Activated T-helper 2 cell treated with anti-CD3 and anti-CD28 coated beads, Interferon-gamma antibody, Interleukin-2, Interleukin-4, amounts not matched to agents 10 μg/mL and 5 μg/mL and 100 μg/mL, durations not matched to agents 14 hours and 24 hours and 36 hours (primary cell): ENCODE results near the gene CDKN1C. TPM values are rescaled to one million over a fixed set of nuclear protein-coding genes. Genes with fewer than 3 reads are reported as not detected.

Experiments used
- DNase-seq: peaks from one replicate; pipeline ENCODE4 v3.0.0; 2021; ENCODE audit warnings: low spot score
- H3K27ac Mint-ChIP-seq: one replicate; pipeline ENCODE4 v1.8.0; 2021; ENCODE audit warnings: mixed read lengths
- H3K27me3 Mint-ChIP-seq: one replicate; pipeline ENCODE4 v1.8.0; 2021; ENCODE audit warnings: low read depth, mixed read lengths
- H3K36me3 Mint-ChIP-seq: one replicate; pipeline ENCODE4 v1.8.0; 2021; ENCODE audit warnings: low read depth, mixed read lengths
- H3K4me1 Mint-ChIP-seq: one replicate; pipeline ENCODE4 v1.8.0; 2021; ENCODE audit warnings: low read depth, mixed read lengths
- H3K4me3 Mint-ChIP-seq: one replicate; pipeline ENCODE4 v1.8.0; 2021; ENCODE audit warnings: low read depth, mild to moderate bottlenecking, moderate library complexity, mixed read lengths
- H3K9me3 Mint-ChIP-seq: one replicate; pipeline ENCODE4 v1.8.0; 2021; ENCODE audit warnings: mixed read lengths
- intact Hi-C: fragments of 100-400 bp; cut with micrococcal nuclease; formaldehyde crosslinking; loops from one replicate; pipeline ENCODE4 v1.15.1; 2023
- total RNA-seq: library from RNA; stranded (reverse); gene quantifications from 2 replicates; pipeline ENCODE4 v1.2.3, GENCODE V29; 2022

CDKN1C gene
- total RNA-seq, 1 donor from 2014 or later: 1.7 TPM

DNA sequence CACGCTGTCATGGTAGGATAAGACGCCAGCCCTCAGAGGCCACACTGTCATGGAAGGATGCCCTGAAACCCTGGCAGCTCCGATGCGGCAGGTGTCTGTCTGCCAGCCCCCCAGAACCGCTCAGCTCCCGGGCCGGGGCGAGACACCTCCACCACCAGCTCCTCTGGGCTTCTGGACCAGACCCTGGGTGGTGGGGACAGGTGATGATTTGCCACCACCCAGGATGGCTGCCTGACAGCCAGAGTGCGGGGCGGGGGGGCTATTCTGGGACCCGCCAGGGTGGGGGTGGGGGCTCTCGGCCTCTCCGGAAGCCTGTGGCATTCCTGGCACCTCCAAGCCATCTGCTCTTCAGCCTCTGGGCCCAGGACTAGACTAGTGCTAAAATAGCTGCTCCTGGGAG, 34.3 kb upstream of the CDKN1C start:
- Mint-ChIP-seq H3K9me3 (no peaks in the 10 kb centered on the region), H3K36me3 (no peaks in the 10 kb centered on the region), H3K4me3 (no peak overlapping the region), H3K4me1 (no peaks in the 10 kb centered on the region), H3K27me3 (no peaks in the 10 kb centered on the region), H3K27ac (no peak overlapping the region)
- intact Hi-C loops: no loop called here
- DNase-seq: no peak

GRCh38 chr11:2919188-2919587, 33.6 kb upstream of the CDKN1C start:
- H3K4me3 Mint-ChIP-seq: no peak overlapping the region
- H3K36me3 Mint-ChIP-seq: no peaks in the 10 kb centered on the region
- no peaks in the 10 kb centered on the region for H3K4me1 Mint-ChIP-seq
- H3K27me3 Mint-ChIP-seq: no peaks in the 10 kb centered on the region
- H3K9me3 Mint-ChIP-seq: no peaks in the 10 kb centered on the region
- peak overlapping the region; percentile 59 for H3K27ac Mint-ChIP-seq
- intact Hi-C loops: no loop called here
- DNase-seq: no peak

DNA sequence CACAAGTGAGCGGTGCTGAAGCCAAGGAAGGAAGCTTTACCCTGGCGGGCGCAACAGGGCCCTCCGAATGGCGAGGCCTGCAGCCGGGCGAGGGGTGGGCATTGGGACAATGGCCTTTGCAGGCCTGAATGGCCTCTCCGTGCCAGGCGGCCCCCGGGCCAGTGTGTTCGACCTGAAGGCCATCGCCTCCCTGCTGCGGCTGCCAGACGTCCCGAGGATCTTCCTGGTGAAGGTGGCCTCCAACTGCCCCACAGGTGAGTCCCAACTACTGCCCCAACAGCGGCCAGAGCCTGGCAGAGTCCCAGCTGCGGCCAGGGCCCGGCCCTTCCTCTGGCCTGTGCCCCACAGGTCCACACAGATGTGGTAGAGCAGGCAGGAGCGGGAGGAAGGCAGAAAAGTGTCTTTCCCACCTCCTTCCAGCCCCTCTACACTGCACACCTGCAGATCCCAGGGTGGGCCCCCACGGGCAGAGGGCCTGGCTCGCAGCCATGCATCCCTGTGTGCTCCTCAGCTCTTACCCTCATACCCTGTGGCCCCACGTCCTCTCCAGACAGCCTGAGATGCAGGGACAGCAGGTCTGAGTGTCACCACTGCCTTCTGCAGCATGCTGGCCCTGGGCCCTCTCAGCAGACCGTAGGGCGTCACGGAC, 32.4 kb upstream of the CDKN1C start:
- DNase-seq: no peak
- no peaks in the 10 kb centered on the region for H3K4me1 Mint-ChIP-seq
- no peak overlapping the region for H3K27ac Mint-ChIP-seq
- H3K9me3 Mint-ChIP-seq: no peaks in the 10 kb centered on the region
- no peak overlapping the region for H3K4me3 Mint-ChIP-seq
- no peaks in the 10 kb centered on the region for H3K36me3 Mint-ChIP-seq
- no peaks in the 10 kb centered on the region for H3K27me3 Mint-ChIP-seq
- intact Hi-C loops: no loop called here

- Mint-ChIP-seq H3K27me3 (no peaks in the 10 kb centered on the region), H3K36me3 (no peaks in the 10 kb centered on the region), H3K9me3 (no peaks in the 10 kb centered on the region), H3K4me3 (no peak overlapping the region), H3K27ac (no peak overlapping the region), H3K4me1 (no peaks in the 10 kb centered on the region)
- no peak for DNase-seq
- intact Hi-C loops: no loop called here
Measured at GRCh38 chr11:2916892-2917645, 31.5 kb upstream of the CDKN1C start.

- intact Hi-C loops: no loop called here
- no peaks in the 10 kb centered on the region for H3K9me3 Mint-ChIP-seq
- H3K36me3 Mint-ChIP-seq: no peaks in the 10 kb centered on the region
- H3K4me1 Mint-ChIP-seq: no peaks in the 10 kb centered on the region
- DNase-seq: no peak
- no peaks in the 10 kb centered on the region for H3K27me3 Mint-ChIP-seq
- no peak overlapping the region for H3K4me3 Mint-ChIP-seq
- H3K27ac Mint-ChIP-seq: no peak overlapping the region
Measured at GRCh38 chr11:2916114-2916891, 30.7 kb upstream of the CDKN1C start.

GRCh38 chr11:2915473-2915872, 29.9 kb upstream of the CDKN1C start:
- intact Hi-C loops: no loop called here
- no peak overlapping the region for H3K4me3 Mint-ChIP-seq
- no peak overlapping the region for H3K27ac Mint-ChIP-seq
- H3K27me3 Mint-ChIP-seq: no peaks in the 10 kb centered on the region
- no peaks in the 10 kb centered on the region for H3K4me1 Mint-ChIP-seq
- H3K36me3 Mint-ChIP-seq: no peaks in the 10 kb centered on the region
- no peaks in the 10 kb centered on the region for H3K9me3 Mint-ChIP-seq
- DNase-seq: no peak

DNA sequence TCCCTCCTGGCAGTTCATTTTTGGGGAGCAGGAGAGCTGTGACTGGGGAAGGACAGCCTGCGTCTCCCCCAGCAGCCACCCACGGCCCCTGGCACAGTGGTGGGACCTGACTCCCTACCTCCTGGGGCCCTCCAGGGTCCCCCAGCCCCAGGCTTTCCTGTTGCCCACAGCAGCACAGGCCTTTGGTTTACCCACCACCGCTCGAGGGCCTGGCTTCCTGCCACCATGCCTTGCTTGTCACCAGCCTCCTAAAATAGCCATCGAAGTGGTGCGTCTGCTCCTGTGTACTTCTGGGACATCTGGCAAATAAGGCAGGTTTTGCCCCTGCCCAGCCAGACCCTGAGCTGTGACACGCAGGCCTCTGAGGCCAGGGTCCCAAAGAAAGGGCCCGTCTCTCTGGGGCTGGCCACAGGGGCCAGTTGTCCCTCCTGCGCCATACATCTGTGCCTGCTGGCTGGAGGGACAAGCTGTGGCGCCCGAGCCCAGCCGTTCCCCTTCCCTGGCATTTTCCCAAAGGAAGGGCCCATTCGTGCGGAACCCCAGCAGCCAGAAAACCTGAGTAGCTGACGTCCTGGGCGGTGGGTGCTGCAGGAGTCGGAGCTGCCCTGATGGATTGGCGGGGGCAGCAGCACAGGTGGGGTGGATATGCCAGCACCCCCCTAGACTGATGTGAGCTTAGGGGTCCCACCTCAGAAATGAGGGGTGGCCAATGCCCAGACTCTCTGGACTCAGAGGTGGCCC, 29.1 kb upstream of the CDKN1C start:
- H3K4me3 Mint-ChIP-seq: no peak overlapping the region
- no peaks in the 10 kb centered on the region for H3K9me3 Mint-ChIP-seq
- no peak for DNase-seq
- intact Hi-C loops: no loop called here
- no peak overlapping the region for H3K27ac Mint-ChIP-seq
- H3K27me3 Mint-ChIP-seq: no peaks in the 10 kb centered on the region
- no peaks in the 10 kb centered on the region for H3K36me3 Mint-ChIP-seq
- H3K4me1 Mint-ChIP-seq: no peaks in the 10 kb centered on the region

GRCh38 chr11:2913776-2914175, 28.2 kb upstream of the CDKN1C start:
- Mint-ChIP-seq H3K27ac (no peak overlapping the region), H3K9me3 (no peaks in the 10 kb centered on the region), H3K4me1 (no peaks in the 10 kb centered on the region), H3K27me3 (no peaks in the 10 kb centered on the region), H3K4me3 (no peak overlapping the region), H3K36me3 (no peaks in the 10 kb centered on the region)
- intact Hi-C loops: no loop called here
- no peak for DNase-seq

- Mint-ChIP-seq H3K27me3 (no peaks in the 10 kb centered on the region), H3K4me1 (no peaks in the 10 kb centered on the region), H3K9me3 (no peaks in the 10 kb centered on the region), H3K27ac (no peak overlapping the region), H3K4me3 (no peak overlapping the region), H3K36me3 (no peaks in the 10 kb centered on the region)
- intact Hi-C loops: no loop called here
- DNase-seq: no peak
Measured at GRCh38 chr11:2913019-2913431, 27.4 kb upstream of the CDKN1C start.

DNA sequence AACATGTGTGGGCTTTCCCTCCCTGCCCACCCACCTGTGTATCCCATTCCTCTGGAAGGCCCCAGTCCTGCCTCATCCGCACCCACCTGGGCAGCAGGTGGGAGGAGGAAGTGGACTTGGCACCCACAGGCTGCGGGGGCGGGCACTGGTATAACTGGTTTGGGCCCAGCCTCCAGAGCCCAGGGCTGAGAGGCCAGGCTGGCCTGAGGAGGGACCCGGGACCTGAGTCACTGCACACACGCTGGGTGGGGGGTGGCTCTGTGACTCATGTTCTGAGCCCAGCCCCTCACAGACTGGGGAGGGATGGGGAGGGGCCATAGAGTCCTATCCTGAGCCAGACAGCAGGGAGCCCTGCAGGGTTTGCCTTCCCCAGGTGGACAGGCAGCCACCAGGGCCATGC, 26.9 kb upstream of the CDKN1C start:
- no peaks in the 10 kb centered on the region for H3K27me3 Mint-ChIP-seq
- intact Hi-C loops: no loop called here
- H3K4me1 Mint-ChIP-seq: no peaks in the 10 kb centered on the region
- H3K4me3 Mint-ChIP-seq: no peak overlapping the region
- no peaks in the 10 kb centered on the region for H3K36me3 Mint-ChIP-seq
- H3K27ac Mint-ChIP-seq: no peak overlapping the region
- DNase-seq: no peak
- H3K9me3 Mint-ChIP-seq: no peaks in the 10 kb centered on the region

DNA sequence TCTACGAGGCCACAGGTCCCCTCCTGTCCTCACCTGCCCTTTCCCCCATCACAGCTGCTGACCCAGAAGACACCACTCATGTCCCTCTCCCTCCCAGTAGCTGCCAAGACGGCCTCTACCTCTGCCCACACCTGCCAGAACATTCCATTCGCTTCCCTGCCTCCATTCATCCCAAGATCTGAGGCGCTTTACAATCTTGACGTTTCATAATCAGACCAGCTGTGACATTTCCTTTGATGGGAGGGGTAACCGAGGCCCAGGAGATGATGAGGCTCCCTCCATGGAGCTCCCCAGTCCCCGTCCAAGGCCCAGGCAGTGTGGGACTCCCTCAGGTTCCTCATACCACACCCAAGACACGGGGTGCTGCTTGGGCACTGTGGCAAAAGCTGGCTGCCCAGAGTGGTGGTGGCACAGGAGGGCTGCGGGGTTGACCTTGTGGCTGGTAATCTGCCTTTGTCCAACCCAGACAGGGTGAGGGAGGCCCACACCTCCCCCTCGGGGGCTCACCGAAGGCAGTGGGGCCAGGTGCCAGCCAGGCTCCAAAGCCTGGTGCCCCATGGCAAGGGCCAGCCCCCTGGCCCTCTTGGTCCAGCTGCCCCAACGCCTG, 26.3 kb upstream of the CDKN1C start:
- intact Hi-C loops: no loop called here
- no peak overlapping the region for H3K27ac Mint-ChIP-seq
- no peaks in the 10 kb centered on the region for H3K9me3 Mint-ChIP-seq

GRCh38 chr11:2911088-2911784, 25.7 kb upstream of the CDKN1C start:
- Mint-ChIP-seq H3K4me3 (no peak overlapping the region), H3K27me3 (no peaks in the 10 kb centered on the region), H3K36me3 (no peaks in the 10 kb centered on the region), H3K4me1 (no peaks in the 10 kb centered on the region), H3K9me3 (no peaks in the 10 kb centered on the region), H3K27ac (no peak overlapping the region)
- intact Hi-C loops: no loop called here
- no peak for DNase-seq

More for the DNA sequence above, 26.3 kb upstream of the CDKN1C start:
- Mint-ChIP-seq H3K4me3 (no peak overlapping the region), H3K27me3 (no peaks in the 10 kb centered on the region), H3K4me1 (no peaks in the 10 kb centered on the region), H3K36me3 (no peaks in the 10 kb centered on the region)
- DNase-seq: no peak
